ENCODE data around the gene GADD45A.
"Not testable (repeated sequence)": the region's sequence is repeated elsewhere in the genome, so short reads cannot be mapped to it uniquely, and the experiment has no call there.

Gene GADD45A

DNA sequence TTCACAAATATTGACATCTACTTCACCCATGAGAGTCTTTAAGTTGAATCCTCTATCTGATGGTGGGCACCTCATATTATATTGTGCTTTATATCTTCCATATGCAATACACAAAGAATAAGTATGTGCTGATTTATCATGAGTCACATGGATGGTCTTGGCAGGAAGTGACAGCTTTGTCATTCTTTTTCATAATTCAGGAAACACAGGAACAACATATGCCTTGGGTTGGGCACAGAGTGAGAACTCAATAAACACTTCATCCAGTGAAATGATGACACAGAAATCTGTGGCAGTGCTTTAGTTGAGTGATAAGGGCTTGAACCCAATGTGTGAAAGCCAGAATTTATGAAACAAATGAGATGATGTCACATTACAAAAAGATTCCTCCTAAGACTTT lies 41.2 kb downstream of the GADD45A start:
- Histone ChIP-seq H3F3A (ENCODE audit: insufficient read depth, low read length) (no peaks in the 10 kb centered on the region), H3K36me3 (replicated peaks; ENCODE audit: insufficient read depth, low read length) (no peaks in the 10 kb centered on the region), H2AFZ (ENCODE audit: low read length) (no peak overlapping the region), H3K27ac (ENCODE audit: low read length) (no peak overlapping the region), H3K4me1 (ENCODE audit: low read length) (peaks cover 12% of the 10 kb centered on the region), H3K79me2 (ENCODE audit: low read length) (no peaks in the 10 kb centered on the region), H3K27me3 (replicated peaks; ENCODE audit: insufficient read depth, low read length) (no peaks in the 10 kb centered on the region), H3K4me2 (ENCODE audit: low read depth, low read length) (no peak overlapping the region), H4K20me1 (ENCODE audit: insufficient read depth, low read length) (no peaks in the 10 kb centered on the region), H3K9ac (ENCODE audit: low read length) (no peak overlapping the region), H3K9me3 (replicated peaks; ENCODE audit: insufficient read depth, low read length) (no peaks in the 10 kb centered on the region), H3K4me3 (ENCODE audit: low read length) (no peak overlapping the region), H3K9me2 (replicated peaks; ENCODE audit: insufficient read depth, low read length) (no peaks in the 10 kb centered on the region)
- no peak for DNase-seq
- TF ChIP-seq EZH2 (optimal IDR thresholded peaks at IDR 0.05; ENCODE audit: low read depth, low read length) (no peak), EZH2phosphoT487 (IDR thresholded peaks at IDR 0.05; ENCODE audit: low read length) (no peak)
- TF ChIP-seq, protein P1, sequence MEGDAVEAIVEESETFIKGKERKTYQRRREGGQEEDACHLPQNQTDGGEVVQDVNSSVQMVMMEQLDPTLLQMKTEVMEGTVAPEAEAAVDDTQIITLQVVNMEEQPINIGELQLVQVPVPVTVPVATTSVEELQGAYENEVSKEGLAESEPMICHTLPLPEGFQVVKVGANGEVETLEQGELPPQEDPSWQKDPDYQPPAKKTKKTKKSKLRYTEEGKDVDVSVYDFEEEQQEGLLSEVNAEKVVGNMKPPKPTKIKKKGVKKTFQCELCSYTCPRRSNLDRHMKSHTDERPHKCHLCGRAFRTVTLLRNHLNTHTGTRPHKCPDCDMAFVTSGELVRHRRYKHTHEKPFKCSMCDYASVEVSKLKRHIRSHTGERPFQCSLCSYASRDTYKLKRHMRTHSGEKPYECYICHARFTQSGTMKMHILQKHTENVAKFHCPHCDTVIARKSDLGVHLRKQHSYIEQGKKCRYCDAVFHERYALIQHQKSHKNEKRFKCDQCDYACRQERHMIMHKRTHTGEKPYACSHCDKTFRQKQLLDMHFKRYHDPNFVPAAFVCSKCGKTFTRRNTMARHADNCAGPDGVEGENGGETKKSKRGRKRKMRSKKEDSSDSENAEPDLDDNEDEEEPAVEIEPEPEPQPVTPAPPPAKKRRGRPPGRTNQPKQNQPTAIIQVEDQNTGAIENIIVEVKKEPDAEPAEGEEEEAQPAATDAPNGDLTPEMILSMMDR (IDR thresholded peaks at IDR 0.05; ENCODE audit: low read length): no peak

DNA sequence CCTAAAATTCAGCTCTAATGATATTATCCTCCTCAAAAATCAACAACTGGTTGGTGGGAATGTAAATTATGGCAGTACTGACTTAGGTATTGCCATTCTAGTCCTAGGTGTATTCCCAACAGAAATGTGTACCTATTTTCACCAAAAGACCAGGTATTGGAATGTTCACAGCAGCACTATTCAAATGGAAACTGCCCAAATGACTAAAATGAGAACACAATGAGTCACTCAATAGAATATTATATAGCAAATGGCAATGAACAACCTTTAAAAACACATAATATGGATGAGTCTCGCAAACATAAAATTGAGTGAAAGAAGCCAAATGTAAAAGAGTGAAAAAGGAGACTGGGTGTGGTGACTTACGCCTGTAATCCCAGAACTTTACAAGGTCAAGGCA lies 44.9 kb downstream of the GADD45A start:
- no peaks in the 10 kb centered on the region for H3F3A ChIP-seq (ENCODE audit: insufficient read depth, low read length)
- H3K27ac ChIP-seq (ENCODE audit: low read length): no peak overlapping the region
- no peak overlapping the region for H3K4me2 ChIP-seq (ENCODE audit: low read depth, low read length)
- no peak for DNase-seq
- H3K9me2 ChIP-seq (replicated peaks; ENCODE audit: insufficient read depth, low read length): no peaks in the 10 kb centered on the region
- H3K27me3 ChIP-seq (replicated peaks; ENCODE audit: insufficient read depth, low read length): no peaks in the 10 kb centered on the region
- no peaks in the 10 kb centered on the region for H3K9me3 ChIP-seq (replicated peaks; ENCODE audit: insufficient read depth, low read length)
- H4K20me1 ChIP-seq (ENCODE audit: insufficient read depth, low read length): no peaks in the 10 kb centered on the region
- TF ChIP-seq, protein P1 (IDR thresholded peaks at IDR 0.05; ENCODE audit: low read length): no peak
- no peak for TF ChIP-seq EZH2 (optimal IDR thresholded peaks at IDR 0.05; ENCODE audit: low read depth, low read length)
- TF ChIP-seq EZH2phosphoT487 (IDR thresholded peaks at IDR 0.05; ENCODE audit: low read length): no peak
- H3K4me3 ChIP-seq (ENCODE audit: low read length): no peak overlapping the region
- H3K9ac ChIP-seq (ENCODE audit: low read length): no peak overlapping the region
- H3K4me1 ChIP-seq (ENCODE audit: low read length): peaks cover 5% of the 10 kb centered on the region; the same call in 1 of the 2 replicates
- no peaks in the 10 kb centered on the region for H3K79me2 ChIP-seq (ENCODE audit: low read length)
- H2AFZ ChIP-seq (ENCODE audit: low read length): no peak overlapping the region
- no peaks in the 10 kb centered on the region for H3K36me3 ChIP-seq (replicated peaks; ENCODE audit: insufficient read depth, low read length)

DNA sequence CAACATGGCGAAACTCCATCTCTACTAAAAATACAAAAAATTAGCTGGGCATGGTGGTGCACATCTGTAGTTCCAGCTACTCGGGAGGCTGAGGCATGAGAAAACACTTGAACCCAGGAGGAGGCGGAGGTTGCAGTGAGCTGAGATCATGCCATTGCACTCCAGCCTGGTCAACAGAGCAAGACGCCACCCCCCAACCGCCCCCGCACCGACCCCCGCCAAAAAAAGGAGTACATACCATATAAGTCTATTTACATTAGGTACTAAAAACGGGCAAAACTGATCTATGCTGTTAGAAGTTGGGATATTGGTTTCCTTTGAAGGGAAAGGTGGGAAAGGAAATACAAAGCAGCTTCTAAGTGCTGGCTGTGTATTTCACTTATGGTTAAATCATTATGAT lies 45.3 kb downstream of the GADD45A start:
- H3K9ac ChIP-seq (ENCODE audit: low read length); H3K4me2 ChIP-seq (ENCODE audit: low read depth, low read length); H3K9me2 ChIP-seq (replicated peaks; ENCODE audit: insufficient read depth, low read length); H3K4me1 ChIP-seq (ENCODE audit: low read length); H3K27me3 ChIP-seq (replicated peaks; ENCODE audit: insufficient read depth, low read length); H3K9me3 ChIP-seq (replicated peaks; ENCODE audit: insufficient read depth, low read length); H3F3A ChIP-seq (ENCODE audit: insufficient read depth, low read length); H2AFZ ChIP-seq (ENCODE audit: low read length); H3K79me2 ChIP-seq (ENCODE audit: low read length); H3K36me3 ChIP-seq (replicated peaks; ENCODE audit: insufficient read depth, low read length); DNase-seq; H3K4me3 ChIP-seq (ENCODE audit: low read length); H4K20me1 ChIP-seq (ENCODE audit: insufficient read depth, low read length); H3K27ac ChIP-seq (ENCODE audit: low read length): not testable (repeated sequence)

DNA sequence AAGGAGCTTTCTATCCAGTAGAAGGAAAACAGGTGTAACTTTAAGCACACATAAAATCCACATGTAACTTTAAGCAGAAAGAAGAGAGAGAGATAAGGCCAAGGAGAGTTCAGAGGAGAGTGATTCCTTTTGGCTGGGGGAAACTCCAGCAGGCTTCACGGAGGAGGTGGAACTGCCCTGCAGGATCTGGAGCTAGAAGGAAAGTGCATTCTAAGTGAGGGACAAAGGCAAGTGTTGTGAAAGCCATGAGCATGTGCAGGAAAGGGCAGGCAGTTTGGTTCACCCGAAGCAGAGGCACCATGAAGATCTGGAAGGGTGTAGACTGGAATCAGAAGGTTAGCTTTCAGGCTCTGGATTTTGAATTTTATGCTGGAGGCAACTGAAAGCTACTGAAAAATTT lies 46.3 kb downstream of the GADD45A start:
- no peak overlapping the region for H2AFZ ChIP-seq (ENCODE audit: low read length)
- TF ChIP-seq EZH2phosphoT487 (IDR thresholded peaks at IDR 0.05; ENCODE audit: low read length) (no peak), EZH2 (optimal IDR thresholded peaks at IDR 0.05; ENCODE audit: low read depth, low read length) (no peak)
- TF ChIP-seq, protein P1 (IDR thresholded peaks at IDR 0.05; ENCODE audit: low read length): no peak
- no peak for DNase-seq
- H4K20me1 ChIP-seq (ENCODE audit: insufficient read depth, low read length): no peaks in the 10 kb centered on the region
- no peaks in the 10 kb centered on the region for H3F3A ChIP-seq (ENCODE audit: insufficient read depth, low read length)
- H3K4me2 ChIP-seq (ENCODE audit: low read depth, low read length): no peak overlapping the region
- no peaks in the 10 kb centered on the region for H3K27me3 ChIP-seq (replicated peaks; ENCODE audit: insufficient read depth, low read length)
- peaks cover 11% of the 10 kb centered on the region for H3K4me1 ChIP-seq (ENCODE audit: low read length)
- H3K79me2 ChIP-seq (ENCODE audit: low read length): no peaks in the 10 kb centered on the region
- H3K9ac ChIP-seq (ENCODE audit: low read length): no peak overlapping the region
- no peak overlapping the region for H3K4me3 ChIP-seq (ENCODE audit: low read length)
- no peaks in the 10 kb centered on the region for H3K9me2 ChIP-seq (replicated peaks; ENCODE audit: insufficient read depth, low read length)
- H3K27ac ChIP-seq (ENCODE audit: low read length): no peak overlapping the region
- no peaks in the 10 kb centered on the region for H3K36me3 ChIP-seq (replicated peaks; ENCODE audit: insufficient read depth, low read length)
- H3K9me3 ChIP-seq (replicated peaks; ENCODE audit: insufficient read depth, low read length): no peaks in the 10 kb centered on the region
